Endothelial cell of umbilical vein (primary cell): Measurements from ENCODE around the gene GM2A. TPM values are rescaled to one million over a fixed set of nuclear protein-coding genes. Genes with fewer than 3 reads are reported as not detected.

Experiments
- BruUV-seq: library from RNA; stranded (reverse); fragments of 400-500 nt; replicated peaks from 2 replicates; lab custom pipeline; 2021; lab: Mats Ljungman, UMichigan
- CTCF ChIA-PET: fragments of 300-600, 350-600 bp; sonication (Branson Sonifier 250); formaldehyde crosslinking; loops from one replicate; lab custom pipeline; 2021; ENCODE audit warnings: antibody characterized with exemption, inconsistent platforms; lab: Charles Lee
- POLR2A ChIA-PET: fragments of 300-600, 350-600 bp; sonication (Branson Sonifier 250); formaldehyde crosslinking; loops from one replicate; lab custom pipeline; 2021; ENCODE audit warnings: antibody characterized with exemption, inconsistent platforms; lab: Charles Lee
- DNase-seq: peaks from one replicate; pipeline ENCODE4 v3.0.0-alpha.2; 2011; ENCODE audit warnings: low read depth, low spot score
- FAIRE-seq: peaks from 2 replicates; lab custom pipeline; 2011; peaks lifted over from hg19 to GRCh38; lab: Jason Lieb, UNC
- H2AFZ ChIP-seq: 2 replicates; pipeline ENCODE4 v1.6.0; 2012; ENCODE audit warnings: low read depth, low read length, control low read depth, inconsistent platforms
- H3K27ac ChIP-seq: 2 replicates; pipeline ENCODE4 v1.5.1; 2011; ENCODE audit warnings: low read depth, mild to moderate bottlenecking, control low read depth, low read length, moderate library complexity; ENCODE audit not compliant: insufficient read depth
- H3K27me3 ChIP-seq, 2 experiments: 2 replicates each; pipeline versions ENCODE4 v1.6.0 to v1.6.1; 2011; ENCODE audit warnings: low read length in 2 of 2, mixed read lengths in 1 of 2; ENCODE audit not compliant: control insufficient read depth in 2 of 2, insufficient read depth in 2 of 2
- H3K36me3 ChIP-seq, 2 experiments: 2 replicates in 1 of 2; 3 replicates in 1 of 2; pipeline ENCODE4 v1.5.1; 2011; ENCODE audit warnings: low read length in 2 of 2, mild to moderate bottlenecking in 1 of 2, moderate library complexity in 1 of 2; ENCODE audit not compliant: control insufficient read depth in 2 of 2, insufficient read depth in 2 of 2; ENCODE audit errors: extremely low read depth in 1 of 2
- H3K4me1 ChIP-seq: 3 replicates; pipeline ENCODE4 v1.5.1; 2011; ENCODE audit warnings: mild to moderate bottlenecking, low read length; ENCODE audit not compliant: control insufficient read depth, insufficient read depth; ENCODE audit errors: extremely low read depth
- H3K4me2 ChIP-seq: 2 replicates; pipeline ENCODE4 v1.6.1; 2011; ENCODE audit warnings: low read length, control low read depth, mixed read lengths; ENCODE audit not compliant: insufficient read depth
- H3K4me3 ChIP-seq, 3 experiments: fragments of 200-600 bp in 1 of 3; sonication (generic), shearing (Covaris generic) in 1 of 3; replicated peaks in 1 of 3; 2 replicates each; pipeline ENCODE4 v1.5.1; 2011 to 2016; ENCODE audit warnings: control low read depth in 3 of 3, low read length in 3 of 3, mild to moderate bottlenecking in 2 of 3, inconsistent platforms in 1 of 3, low read depth in 1 of 3, moderate library complexity in 1 of 3; ENCODE audit not compliant: insufficient read depth in 1 of 3
- H3K79me2 ChIP-seq: 2 replicates; pipeline ENCODE4 v1.6.0; 2012; ENCODE audit warnings: low read length, inconsistent platforms; ENCODE audit not compliant: control insufficient read depth, insufficient read depth
- H3K9ac ChIP-seq: replicated peaks from 2 replicates; pipeline ENCODE3; 2011; ENCODE audit warnings: low read length, control low read depth; ENCODE audit not compliant: insufficient read depth; ENCODE audit errors: extremely low read depth
- H3K9me1 ChIP-seq: replicated peaks from 3 replicates; pipeline ENCODE4 v1.6.0; 2011; ENCODE audit warnings: mild to moderate bottlenecking, low read length; ENCODE audit not compliant: control insufficient read depth, insufficient read depth; ENCODE audit errors: extremely low read depth
- H3K9me3 ChIP-seq: replicated peaks from 2 replicates; pipeline ENCODE4 v1.5.1; 2012; ENCODE audit warnings: low read length, inconsistent platforms; ENCODE audit not compliant: control insufficient read depth, insufficient read depth
- H4K20me1 ChIP-seq: replicated peaks from 2 replicates; pipeline ENCODE3; 2011; ENCODE audit warnings: mild to moderate bottlenecking, low read length; ENCODE audit not compliant: control insufficient read depth, insufficient read depth; ENCODE audit errors: extremely low read depth
- EZH2 ChIP-seq: IDR thresholded peaks from 2 replicates; pipeline ENCODE4 v1.6.1; 2012; ENCODE audit warnings: borderline replicate concordance, low read depth, mild to moderate bottlenecking, moderate library complexity, low read length, inconsistent platforms; ENCODE audit not compliant: severe bottlenecking
- GATA2 ChIP-seq: IDR thresholded peaks from 2 replicates; pipeline ENCODE4 v1.7.0; 2011; ENCODE audit warnings: low read depth, mild to moderate bottlenecking, moderate library complexity, mixed read lengths, low read length; ENCODE audit not compliant: insufficient read length, insufficient read depth
- MYC ChIP-seq: IDR thresholded peaks from one replicate; pipeline ENCODE4 v1.6.1; 2011; ENCODE audit warnings: mild to moderate bottlenecking, low read depth, low read length
- POLR2A ChIP-seq: IDR thresholded peaks from 2 replicates; pipeline ENCODE4 v1.6.1; 2012; ENCODE audit warnings: low read depth, mild to moderate bottlenecking, control low read depth, low read length
- POLR2AphosphoS5 ChIP-seq: IDR thresholded peaks from 2 replicates; pipeline ENCODE4 v1.6.1; 2012; ENCODE audit warnings: low read depth, mild to moderate bottlenecking, control low read depth, low read length, moderate library complexity; ENCODE audit not compliant: insufficient read depth
- dilution Hi-C: fragments of 300-500 bp; cut with MboI; formaldehyde crosslinking; loops from one replicate; pipeline ENCODE4 v1.15.0; 2019; ENCODE audit warnings: low sequenced_read_pairs; ENCODE audit not compliant: extremely low pct_ligation_motif_present
- intact Hi-C: fragments of 100-400 bp; cut with micrococcal nuclease; formaldehyde crosslinking; loops from one replicate; pipeline ENCODE4 v1.10.0; 2022
- polyA plus RNA-seq, 4 experiments: library from polyadenylated mRNA; depleted of rRNA in 3 of 4; stranded (reverse) in 3 of 4; unstranded in 1 of 4; fragments of >200 nt; gene quantifications; 2 replicates each; pipeline versions ENCODE4 v1.2.1 to v1.2.3, GENCODE V29; 2011 to 2012; ENCODE audit warnings: missing spikeins in 1 of 4
- total RNA-seq: library from RNA; stranded (reverse); gene quantifications from 2 replicates; pipeline ENCODE4 v1.2.3, GENCODE V29; 2021
- TF ChIP-seq, protein P1 (sequence below): IDR thresholded peaks from 2 replicates; pipeline ENCODE4 v1.6.1; 2011; ENCODE audit not compliant: insufficient read depth, insufficient read length
- TF ChIP-seq, protein P2 (sequence below), 2 donors: IDR thresholded peaks; 1 replicate in 1 of 2; 2 replicates in 1 of 2; pipeline ENCODE4 v1.5.1; 2011; ENCODE audit warnings: low read length in 2 of 2, mild to moderate bottlenecking in 2 of 2, moderate library complexity in 2 of 2, control low read depth in 1 of 2, inconsistent platforms in 1 of 2, low read depth in 1 of 2; ENCODE audit not compliant: insufficient read depth in 1 of 2; ENCODE audit errors: extremely low read depth in 1 of 2

GM2A gene
- total and polyA plus RNA-seq, 2 donors (not counting 3 experiments of a cell fraction or from before 2014, with no cell fraction given) = 14.0 to 21.2 TPM

DNA sequence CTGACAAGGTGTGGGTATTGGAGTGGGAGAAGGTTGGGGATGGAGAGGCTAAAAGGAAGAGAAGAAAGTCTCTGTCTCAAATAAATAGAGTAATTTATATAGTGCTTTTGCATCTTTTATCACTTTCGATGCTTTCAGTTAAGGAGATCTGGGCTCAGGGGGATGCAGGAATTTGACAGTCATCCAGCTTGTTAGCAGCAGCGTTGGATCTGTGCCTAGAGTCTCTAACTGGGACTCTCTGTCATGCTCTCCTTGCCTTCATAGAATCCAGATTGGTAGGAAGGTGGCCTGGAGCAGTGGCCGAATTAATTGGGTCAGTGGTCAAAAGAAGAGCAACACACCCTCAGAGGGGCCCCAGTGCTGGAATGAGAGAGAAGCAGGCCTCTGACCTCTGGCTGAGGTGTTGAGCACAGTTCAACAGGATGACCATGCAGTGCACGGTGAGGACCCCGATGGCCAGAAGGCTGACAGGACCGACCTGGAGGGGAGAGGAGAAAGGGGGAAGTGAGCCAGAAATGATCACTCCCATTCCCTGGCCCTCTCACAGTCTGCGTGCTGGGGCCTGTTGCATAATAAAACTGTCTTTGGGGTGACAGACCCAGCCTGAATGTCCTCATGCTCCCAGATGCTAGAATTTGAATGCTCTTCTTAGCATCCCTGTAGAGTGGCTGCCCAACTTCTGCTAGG lies 42.9 kb downstream of the GM2A start:
- no TSS peak for BruUV-seq
- intact Hi-C loops = no loop called here
- no peaks in the 10 kb centered on the region for H3K9me3 ChIP-seq
- no peaks in the 10 kb centered on the region for H3K4me1 ChIP-seq
- CTCF ChIA-PET = no interaction called here
- POLR2A ChIA-PET = no interaction called here
- FAIRE-seq (no peak), DNase-seq (no peak)
- H3K4me3 ChIP-seq = no peak overlapping the region
- no peak overlapping the region for H2AFZ ChIP-seq
- TF ChIP-seq MYC (no peak), POLR2A (no peak), GATA2 (no peak), EZH2 (no peak)
- TF ChIP-seq, protein P1, sequence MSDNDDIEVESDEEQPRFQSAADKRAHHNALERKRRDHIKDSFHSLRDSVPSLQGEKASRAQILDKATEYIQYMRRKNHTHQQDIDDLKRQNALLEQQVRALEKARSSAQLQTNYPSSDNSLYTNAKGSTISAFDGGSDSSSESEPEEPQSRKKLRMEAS = no peak
- H3K9me1 ChIP-seq = no peaks in the 10 kb centered on the region
- peaks cover 0 to 2% of the 10 kb centered on the region in 2 experiments for H3K27me3 ChIP-seq
- H3K36me3 ChIP-seq = no peaks in the 10 kb centered on the region
- no peak overlapping the region for H3K4me2 ChIP-seq
- no peaks in the 10 kb centered on the region for H3K79me2 ChIP-seq
- no peak overlapping the region for H3K9ac ChIP-seq
- no peak overlapping the region for H3K27ac ChIP-seq
- no peaks in the 10 kb centered on the region for H4K20me1 ChIP-seq
- dilution Hi-C loops = no loop called here

DNA sequence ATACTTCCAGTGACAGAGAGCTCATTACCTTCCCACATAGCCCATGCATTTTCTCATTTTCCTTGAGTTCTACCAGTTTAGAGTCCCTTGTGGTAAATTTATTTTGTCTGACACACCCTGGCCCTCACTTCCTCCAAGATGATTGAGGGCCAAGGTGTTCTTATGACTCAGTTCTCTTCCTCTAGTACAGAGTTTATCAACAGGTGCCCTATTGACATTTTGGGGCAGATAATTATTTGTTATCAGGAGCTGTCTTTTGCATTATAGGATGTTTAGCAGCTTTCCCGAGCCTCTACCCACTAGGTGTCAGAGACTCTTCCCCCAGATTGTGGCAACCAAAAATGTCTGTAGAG lies 43.5 kb downstream of the GM2A start:
- H3K9ac ChIP-seq = no peak overlapping the region
- H3K27me3 ChIP-seq = peaks cover 0 to 2% of the 10 kb centered on the region in 2 experiments
- dilution Hi-C loops (no loop called here), intact Hi-C loops (no loop called here)
- FAIRE-seq (no peak), DNase-seq (no peak)
- ChIA-PET POLR2A (no interaction called here), CTCF (no interaction called here)
- H3K4me3 ChIP-seq = no peak overlapping the region
- no peaks in the 10 kb centered on the region for H3K9me3 ChIP-seq
- H3K79me2 ChIP-seq = no peaks in the 10 kb centered on the region
- no peak overlapping the region for H3K4me2 ChIP-seq
- no peaks in the 10 kb centered on the region for H4K20me1 ChIP-seq
- TF ChIP-seq MYC = no peak
- TF ChIP-seq, protein P2, sequence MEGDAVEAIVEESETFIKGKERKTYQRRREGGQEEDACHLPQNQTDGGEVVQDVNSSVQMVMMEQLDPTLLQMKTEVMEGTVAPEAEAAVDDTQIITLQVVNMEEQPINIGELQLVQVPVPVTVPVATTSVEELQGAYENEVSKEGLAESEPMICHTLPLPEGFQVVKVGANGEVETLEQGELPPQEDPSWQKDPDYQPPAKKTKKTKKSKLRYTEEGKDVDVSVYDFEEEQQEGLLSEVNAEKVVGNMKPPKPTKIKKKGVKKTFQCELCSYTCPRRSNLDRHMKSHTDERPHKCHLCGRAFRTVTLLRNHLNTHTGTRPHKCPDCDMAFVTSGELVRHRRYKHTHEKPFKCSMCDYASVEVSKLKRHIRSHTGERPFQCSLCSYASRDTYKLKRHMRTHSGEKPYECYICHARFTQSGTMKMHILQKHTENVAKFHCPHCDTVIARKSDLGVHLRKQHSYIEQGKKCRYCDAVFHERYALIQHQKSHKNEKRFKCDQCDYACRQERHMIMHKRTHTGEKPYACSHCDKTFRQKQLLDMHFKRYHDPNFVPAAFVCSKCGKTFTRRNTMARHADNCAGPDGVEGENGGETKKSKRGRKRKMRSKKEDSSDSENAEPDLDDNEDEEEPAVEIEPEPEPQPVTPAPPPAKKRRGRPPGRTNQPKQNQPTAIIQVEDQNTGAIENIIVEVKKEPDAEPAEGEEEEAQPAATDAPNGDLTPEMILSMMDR (IDR thresholded peaks at IDR 0.05; ENCODE audit: extremely low read depth in 1 of 2, insufficient read depth in 1 of 2, low read depth in 1 of 2, low read length in 2 of 2) = no peak
- TF ChIP-seq POLR2AphosphoS5 = no peak
- TF ChIP-seq GATA2 = no peak
- no peak for TF ChIP-seq EZH2
- no peak for TF ChIP-seq POLR2A
- H3K36me3 ChIP-seq = no peaks in the 10 kb centered on the region
- no peak overlapping the region for H3K27ac ChIP-seq
- no peaks in the 10 kb centered on the region for H3K9me1 ChIP-seq
- no TSS peak for BruUV-seq
- no peaks in the 10 kb centered on the region for H3K4me1 ChIP-seq
- H2AFZ ChIP-seq = no peak overlapping the region
